Stimulated activated CD4-positive, alpha-beta T cell treated with anti-CD3 and anti-CD28 coated beads, Interleukin-2, amount 100 ng/mL, for 48 hours (primary cell): ENCODE measurements around the gene AGAP1.

Experiments used
- DNase-seq, 2 donors: peaks; one replicate each; pipeline ENCODE4 v3.0.0-alpha.2; 2020

The AGAP1 gene

DNA sequence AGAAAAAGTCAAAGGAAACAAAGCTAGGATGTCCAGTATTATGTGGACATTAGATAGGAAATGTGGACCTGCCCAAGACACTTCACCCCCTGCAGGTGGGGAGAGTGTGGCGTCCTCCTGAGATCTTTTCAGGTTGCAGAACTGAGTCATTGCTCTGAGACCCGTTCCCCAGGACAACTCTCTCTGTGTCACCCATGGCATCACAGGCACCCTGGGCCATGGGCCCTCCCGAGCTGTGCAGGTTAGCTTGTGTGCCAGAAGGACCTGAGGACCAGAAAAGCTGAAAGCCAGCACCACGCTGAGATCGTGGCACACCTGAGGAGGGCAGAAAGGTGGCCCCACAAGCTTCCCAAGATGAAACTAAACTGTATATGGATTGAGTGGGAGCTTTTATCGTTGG lies 229.5 kb downstream of the AGAP1 start:
- DNase-seq: no peak

DNA sequence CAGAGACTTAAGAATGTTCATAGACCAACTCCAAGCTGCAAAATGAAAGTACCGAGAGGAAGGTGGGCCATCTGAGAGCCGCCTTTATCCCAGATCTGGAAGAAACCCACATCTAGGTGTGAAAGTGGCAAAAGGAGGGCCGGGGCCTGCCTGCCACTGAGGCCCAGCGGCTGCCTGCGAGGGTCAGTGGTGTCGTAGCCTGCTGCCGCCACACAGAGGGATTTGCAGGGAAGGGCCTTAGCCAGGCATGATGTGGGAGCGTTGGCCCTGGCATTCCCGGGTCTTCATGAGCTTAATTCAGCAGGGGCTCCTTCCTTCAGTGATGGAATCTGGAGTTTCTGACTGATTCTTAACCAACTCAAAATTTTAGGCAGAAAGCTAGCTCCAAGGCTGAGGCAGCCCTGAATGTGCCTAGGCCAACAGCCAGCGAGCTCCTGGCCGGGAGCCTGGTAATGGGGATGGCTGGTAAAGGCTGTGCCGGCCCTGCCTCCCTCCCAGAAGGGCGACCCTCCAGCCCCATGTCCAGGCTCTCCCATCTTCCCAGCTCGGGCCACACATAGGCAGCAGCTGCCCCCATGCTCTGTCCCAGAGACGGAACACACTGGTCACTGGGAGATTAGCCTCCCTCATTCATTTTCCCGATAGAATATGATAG lies 230.1 kb downstream of the AGAP1 start:
- no peak for DNase-seq

GRCh38 chr2:235725016-235725489 lies 231.2 kb downstream of the AGAP1 start:
- no peak for DNase-seq

DNA sequence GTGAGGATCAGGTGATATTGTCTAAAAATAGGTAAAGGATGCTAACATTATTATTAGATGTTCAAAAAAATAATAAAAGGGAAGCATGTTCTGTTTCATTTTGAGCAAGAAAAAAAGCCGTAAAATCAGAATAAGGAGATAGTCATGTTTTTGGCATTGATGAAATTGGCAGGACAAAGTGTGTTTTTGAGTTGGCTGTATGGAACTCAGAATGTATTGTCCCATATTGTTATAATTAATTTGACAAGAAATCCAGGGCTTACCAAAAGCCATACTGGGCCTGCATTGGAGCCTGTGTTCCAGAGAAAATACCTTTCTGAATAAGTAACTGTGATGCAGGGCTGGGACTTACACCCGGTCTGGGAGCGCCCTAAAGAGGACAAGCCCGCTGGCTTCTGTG lies 232.0 kb downstream of the AGAP1 start:
- DNase-seq: no peak

DNA sequence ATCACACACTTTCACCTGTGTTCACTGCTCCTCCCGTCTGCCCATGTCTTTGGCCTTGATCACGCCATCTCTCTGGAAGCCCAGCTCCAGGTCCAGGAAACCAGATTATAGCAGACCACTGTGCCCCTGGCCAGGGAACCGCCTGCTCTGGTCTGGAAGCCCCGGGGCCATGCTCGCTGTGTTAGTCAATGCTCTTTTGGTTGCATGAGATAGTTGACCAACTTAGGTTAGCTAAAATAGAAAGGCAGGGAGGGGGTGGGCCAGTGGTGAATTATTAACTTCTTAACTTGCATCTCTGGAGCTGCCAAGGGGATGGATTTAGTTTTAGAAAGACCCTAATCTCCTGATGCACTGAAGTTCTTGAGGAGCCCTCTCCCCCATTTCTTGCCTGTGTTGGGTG lies 232.7 kb downstream of the AGAP1 start:
- no peak for DNase-seq

GRCh38 chr2:235727174-235727573 lies 233.3 kb downstream of the AGAP1 start:
- DNase-seq: no peak

GRCh38 chr2:235727891-235728799 lies 234.3 kb downstream of the AGAP1 start:
- DNase-seq: no peak

- DNase-seq: no peak
Observed at GRCh38 chr2:235728800-235729556, 235.1 kb downstream of the AGAP1 start.

GRCh38 chr2:235729557-235729947 lies 235.7 kb downstream of the AGAP1 start:
- DNase-seq: no peak

DNA sequence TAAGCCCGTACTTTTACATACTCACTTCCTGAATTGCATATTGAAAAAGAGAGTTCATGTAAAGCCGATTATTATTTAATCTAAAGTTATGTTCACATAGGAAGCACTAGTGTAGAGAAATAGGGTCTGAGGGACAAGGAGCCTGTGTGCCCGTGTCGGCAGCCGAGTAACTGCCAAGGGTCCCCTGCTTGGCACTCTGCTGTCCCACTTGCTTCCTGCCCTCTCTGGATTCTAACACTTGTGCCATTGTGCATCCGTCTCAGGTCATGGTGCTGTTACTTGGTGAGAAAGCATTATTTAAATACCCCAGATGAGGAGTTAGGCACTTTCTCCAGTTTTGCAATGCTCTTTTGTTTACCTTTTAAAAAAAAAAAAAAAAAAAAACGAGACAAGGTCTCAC lies 236.3 kb downstream of the AGAP1 start:
- DNase-seq: no peak

DNA sequence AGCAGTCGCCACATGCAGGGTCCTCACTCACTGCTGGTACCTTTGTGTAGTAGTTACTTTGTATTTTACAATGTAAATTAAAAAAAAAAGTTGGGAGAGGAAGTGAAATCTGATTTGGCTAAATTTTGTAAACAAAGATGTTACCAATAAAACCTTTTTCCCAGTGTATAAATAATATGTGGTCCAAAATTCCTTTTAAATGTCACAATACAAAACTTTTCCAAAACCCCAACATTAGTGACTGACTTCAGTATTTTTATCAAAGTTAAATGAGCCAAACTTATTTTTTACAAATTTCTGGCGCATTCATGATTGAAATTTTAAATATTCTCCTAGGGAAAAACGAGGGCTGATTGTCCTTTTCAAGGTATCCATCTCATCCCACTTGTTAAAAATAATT lies 239.9 kb downstream of the AGAP1 start:
- no peak for DNase-seq

DNA sequence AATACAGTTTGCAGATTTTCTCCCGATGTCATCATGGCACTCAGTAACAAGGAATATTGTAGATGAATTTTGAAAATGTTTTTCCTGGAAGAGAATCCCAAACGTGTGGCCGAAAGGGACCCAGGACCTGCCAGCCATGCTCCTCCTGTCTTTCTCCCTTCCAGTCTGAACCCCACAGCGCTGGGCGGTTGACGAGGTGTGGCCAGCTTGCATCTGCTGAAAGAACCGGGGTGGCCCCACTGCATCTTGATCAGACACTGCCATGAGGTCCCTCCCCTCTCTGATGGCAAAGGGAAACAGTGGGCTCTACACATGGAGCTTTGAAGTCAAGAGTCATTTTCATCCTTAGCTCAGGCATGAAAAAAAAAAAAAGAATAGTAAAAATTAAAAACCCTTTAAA lies 240.3 kb downstream of the AGAP1 start:
- DNase-seq: no peak

GRCh38 chr2:235734688-235735231 lies 240.9 kb downstream of the AGAP1 start:
- no peak for DNase-seq

DNA sequence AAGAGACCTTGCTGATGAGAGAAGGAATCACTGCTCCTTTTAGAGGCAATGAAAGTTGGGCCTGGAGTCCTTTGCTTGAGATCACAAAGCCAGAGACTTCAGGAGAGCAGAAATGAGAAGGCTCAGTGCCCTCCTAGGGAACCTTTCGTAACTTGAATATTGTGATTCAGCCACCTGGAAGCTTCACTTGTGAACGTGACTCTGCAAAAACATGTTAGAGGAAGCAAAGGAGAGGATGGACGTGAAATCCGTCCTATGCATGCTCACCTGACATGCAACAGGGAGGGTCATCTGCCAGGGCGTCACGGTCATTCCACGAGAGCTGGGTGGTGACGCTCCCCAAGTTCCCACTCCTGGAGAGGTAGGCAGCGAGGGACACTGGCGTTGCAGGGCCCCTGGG lies 243.6 kb downstream of the AGAP1 start:
- DNase-seq: no peak

GRCh38 chr2:235737840-235738239 lies 244.0 kb downstream of the AGAP1 start:
- no peak for DNase-seq

DNA sequence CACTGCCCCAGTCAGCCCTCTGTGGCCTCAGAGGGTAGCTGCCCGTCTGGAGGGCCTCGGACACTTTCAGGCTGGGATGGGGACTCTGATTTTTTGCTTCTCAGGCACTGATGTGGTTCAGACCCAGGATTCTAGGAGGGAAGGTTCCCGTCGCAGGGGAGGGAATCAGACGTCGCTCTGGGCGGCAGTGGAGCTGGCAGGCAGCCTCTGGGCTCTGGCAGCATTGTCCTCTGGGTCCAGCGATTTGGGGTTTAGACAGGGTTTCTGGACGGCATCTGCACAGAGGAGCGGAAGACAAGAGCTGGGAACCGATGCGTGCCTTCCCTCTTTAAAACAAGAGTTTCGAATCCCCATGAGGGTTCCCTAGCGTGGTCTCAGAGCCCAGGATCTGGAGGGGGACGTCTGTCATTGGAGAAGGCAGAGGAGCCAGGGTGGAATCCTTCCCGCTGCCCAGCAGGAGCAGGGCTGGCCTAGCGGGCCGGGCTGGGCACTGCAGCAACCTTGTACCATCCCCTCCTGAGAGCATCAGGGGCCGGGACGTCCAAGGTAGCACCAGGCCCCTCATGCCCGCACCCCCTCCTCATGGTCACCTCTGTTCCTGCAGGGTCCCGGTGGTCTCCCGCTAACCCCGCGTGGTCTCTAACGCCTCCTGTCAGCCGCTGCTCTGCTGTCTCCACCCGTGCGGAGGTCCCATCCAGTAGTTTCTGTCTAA lies 246.0 kb downstream of the AGAP1 start:
- no peak for DNase-seq

GRCh38 chr2:235740821-235741220 lies 247.0 kb downstream of the AGAP1 start:
- no peak for DNase-seq

DNA sequence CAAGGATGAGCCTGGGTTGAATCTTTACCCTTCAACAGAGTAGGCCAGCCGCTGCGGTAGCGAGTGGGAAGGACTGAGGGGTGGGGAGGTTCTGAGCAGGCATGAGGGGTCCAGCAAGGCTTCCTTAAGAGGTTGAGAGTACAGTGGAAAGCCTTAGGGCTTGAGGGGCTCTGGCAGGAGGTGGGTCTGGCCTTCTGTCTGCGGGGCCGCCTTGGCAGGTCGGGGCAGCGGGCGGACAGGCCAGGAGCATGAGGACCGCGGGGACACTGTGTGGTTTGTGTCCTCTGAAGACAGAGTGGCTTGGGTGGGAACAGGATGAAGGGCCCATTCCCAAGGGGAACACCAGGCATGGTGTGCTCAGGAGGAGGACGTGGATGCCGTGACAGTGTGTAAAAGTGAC lies 250.3 kb downstream of the AGAP1 start:
- DNase-seq: no peak

GRCh38 chr2:235745597-235745996 lies 251.8 kb downstream of the AGAP1 start:
- DNase-seq: no peak

DNA sequence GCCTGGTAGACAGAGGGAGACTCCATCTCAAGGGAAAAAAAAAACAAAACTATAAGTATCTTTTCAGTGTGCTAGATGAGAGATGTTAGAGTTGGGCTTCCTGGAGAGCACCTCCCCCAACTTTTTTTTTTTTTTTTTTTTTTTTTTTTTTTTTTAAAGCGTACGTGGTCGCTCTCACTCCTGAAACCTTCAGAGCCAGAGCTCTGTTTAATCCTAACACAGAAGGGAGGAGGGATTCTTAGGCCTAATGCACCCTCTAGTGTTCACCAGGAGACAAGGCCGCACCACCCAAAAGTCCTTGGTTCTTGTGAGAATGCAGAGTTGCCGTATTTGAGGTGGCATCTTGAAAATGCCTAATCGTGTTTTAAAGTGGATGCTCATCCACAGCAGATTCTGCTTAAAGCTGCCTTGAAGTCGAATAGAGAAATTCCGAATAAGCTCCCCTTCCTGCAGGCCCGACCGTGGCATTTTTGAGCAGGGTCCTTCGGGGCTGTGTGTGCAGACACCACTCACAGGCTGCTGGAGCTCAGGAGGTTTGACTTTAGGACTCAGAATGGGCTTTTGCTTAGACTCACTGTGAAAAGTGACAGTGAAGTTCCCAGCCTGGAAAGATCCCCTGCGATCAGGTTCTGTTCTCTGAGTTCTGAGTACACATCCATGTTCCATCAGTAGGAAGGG lies 252.6 kb downstream of the AGAP1 start:
- DNase-seq: peak; percentile 15 to 37

GRCh38 chr2:235747001-235747785 lies 253.3 kb downstream of the AGAP1 start:
- no peak for DNase-seq
